Gastrocnemius medialis (tissue), 4 donors: ENCODE measurements around the gene NDUFA13. TPM values are rescaled to one million over a fixed set of nuclear protein-coding genes. Genes with fewer than 3 reads are reported as not detected.

ENCODE experiments used
- ATAC-seq, 2 donors: fragments of 150-250 bp; one replicate each; pipeline ENCODE4 v1.9.1; 2016
- DNase-seq, 2 donors: peaks; one replicate each; pipeline ENCODE4 v3.0.0-alpha.2; 2019
- H3K27ac ChIP-seq, 4 donors: fragments of 200-600 bp; sonication (generic); 1 replicate in 1 of 4; 2 replicates in 3 of 4; pipeline ENCODE4 v1.5.1; 2016 to 2018; ENCODE audit warnings: mild to moderate bottlenecking in 2 of 4, moderate library complexity in 1 of 4
- H3K27me3 ChIP-seq, 3 donors: fragments of 200-600 bp; sonication (generic) in 2 of 3; 1 replicate in 1 of 3; 2 replicates in 2 of 3; pipeline versions ENCODE4 v1.5.1 to v1.6.0; 2016 to 2019; ENCODE audit warnings: mild to moderate bottlenecking in 1 of 3, moderate library complexity in 1 of 3
- H3K36me3 ChIP-seq, 2 donors: fragments of 200-600 bp; sonication (generic) in 1 of 2; one replicate each; pipeline ENCODE4 v1.5.1; 2017 to 2018
- H3K4me1 ChIP-seq, 2 donors: fragments of 200-600 bp; sonication (generic) in 1 of 2; one replicate each; pipeline ENCODE4 v1.5.1; 2016 to 2017; ENCODE audit warnings: mild to moderate bottlenecking in 2 of 2
- H3K4me3 ChIP-seq, 4 donors: fragments of 200-600 bp; sonication (generic) in 3 of 4; 1 replicate in 1 of 4; 2 replicates in 3 of 4; pipeline ENCODE4 v1.5.1; 2016 to 2019; ENCODE audit warnings: mild to moderate bottlenecking in 2 of 4
- H3K9me3 ChIP-seq, 3 donors: fragments of 200-600 bp; sonication (generic) in 2 of 3; 1 replicate in 1 of 3; 2 replicates in 2 of 3; pipeline ENCODE4 v1.5.1; 2016 to 2019
- POLR2A ChIP-seq, 2 donors: fragments of 450-650 bp; IDR thresholded peaks; one replicate each; pipeline ENCODE4 v1.6.1; 2017; ENCODE audit warnings: antibody characterized with exemption in 2 of 2, mild to moderate bottlenecking in 2 of 2, moderate library complexity in 2 of 2
- in situ Hi-C, 4 donors: fragments of 200-750 bp; cut with MboI; loops; one replicate each; pipeline versions ENCODE4 v1.15.0 to v1.8.0; 2017; ENCODE audit warnings: low sequenced_read_pairs in 4 of 4
- intact Hi-C: fragments of 100-400 bp; cut with DNase I; formaldehyde crosslinking; loops from one replicate; pipeline ENCODE4 v1.15.1; 2023; ENCODE audit warnings: low total_unique reads
- total RNA-seq, 4 donors: library from RNA; depleted of rRNA; stranded (reverse); fragments of >200 nt; gene quantifications; one replicate each; pipeline versions ENCODE4 v1.1.0 to v1.2.3, GENCODE V29; 2016
- TF ChIP-seq, protein P1 (sequence below), 5 experiments: fragments of 450-650 bp in 3 of 5; fragments of 200-600 bp in 2 of 5; sonication (generic) in 2 of 5; IDR thresholded peaks in 4 of 5; conservative IDR thresholded peaks in 1 of 5; 1 replicate in 4 of 5; 2 replicates in 1 of 5; pipeline ENCODE4 v1.5.1; 2016 to 2019; ENCODE audit warnings: antibody characterized with exemption in 5 of 5, mild to moderate bottlenecking in 3 of 5, moderate library complexity in 3 of 5

Gene NDUFA13
- total RNA-seq, 4 donors from 2014 or later, result 41.8 to 201 (median 50.5) TPM

DNA sequence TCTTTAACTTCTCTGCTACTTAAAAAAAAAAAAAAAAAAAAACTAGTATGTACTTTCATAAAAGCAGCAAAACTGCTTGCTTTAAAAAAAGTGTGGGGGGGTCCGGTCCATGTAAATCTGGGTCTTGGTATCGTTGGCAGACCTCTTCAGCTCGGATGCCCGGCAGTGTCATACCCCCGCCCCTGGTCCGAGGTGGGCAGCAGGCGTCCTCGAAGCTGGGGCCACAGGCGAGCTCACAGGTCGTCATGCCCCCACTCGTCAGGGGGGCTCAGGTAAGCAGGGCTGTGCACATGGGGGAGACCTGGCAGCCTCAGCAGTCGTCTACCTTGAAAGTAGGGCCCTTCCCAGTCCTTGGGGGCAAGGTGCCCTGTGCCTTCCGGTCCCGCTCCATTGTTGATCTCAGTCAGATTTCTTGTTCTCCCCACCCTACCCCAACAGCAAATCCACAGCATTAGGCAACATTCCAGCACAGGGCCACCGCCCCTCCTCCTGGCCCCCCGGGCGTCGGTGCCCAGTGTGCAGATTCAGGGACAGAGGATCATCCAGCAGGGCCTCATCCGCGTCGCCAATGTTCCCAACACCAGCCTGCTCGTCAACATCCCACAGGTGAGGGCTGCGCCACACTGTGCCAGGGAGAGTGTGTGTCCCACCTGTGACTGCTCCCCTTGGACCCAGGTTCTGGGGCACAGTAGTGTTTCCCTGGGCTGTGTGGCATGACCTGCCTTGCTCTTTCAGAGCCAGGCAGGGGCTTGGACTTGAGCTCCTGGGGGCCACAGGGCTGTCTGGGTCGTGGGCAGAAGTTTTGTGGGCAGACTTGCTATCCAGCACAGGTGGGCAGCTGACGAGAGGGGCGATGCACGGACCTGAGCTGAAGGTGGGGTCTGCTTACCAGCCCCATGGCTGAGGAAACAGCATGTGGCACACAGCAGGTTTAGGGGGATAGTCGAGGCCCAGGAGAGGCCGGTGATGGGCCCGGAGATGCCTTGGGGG lies 20.1 kb upstream of the NDUFA13 start:
- Histone ChIP-seq H3K27me3 (no peaks in the 10 kb centered on the region), H3K4me1 (no peaks in the 10 kb centered on the region), H3K36me3 (peaks cover 0 to 77% of the 10 kb centered on the region in 2 donors), H3K4me3 (no peak overlapping the region), H3K27ac (no peak overlapping the region), H3K9me3 (no peaks in the 10 kb centered on the region)
- no peak for ATAC-seq
- in situ Hi-C loops (no loop called here), intact Hi-C loops (no loop called here)
- TF ChIP-seq, protein P1, sequence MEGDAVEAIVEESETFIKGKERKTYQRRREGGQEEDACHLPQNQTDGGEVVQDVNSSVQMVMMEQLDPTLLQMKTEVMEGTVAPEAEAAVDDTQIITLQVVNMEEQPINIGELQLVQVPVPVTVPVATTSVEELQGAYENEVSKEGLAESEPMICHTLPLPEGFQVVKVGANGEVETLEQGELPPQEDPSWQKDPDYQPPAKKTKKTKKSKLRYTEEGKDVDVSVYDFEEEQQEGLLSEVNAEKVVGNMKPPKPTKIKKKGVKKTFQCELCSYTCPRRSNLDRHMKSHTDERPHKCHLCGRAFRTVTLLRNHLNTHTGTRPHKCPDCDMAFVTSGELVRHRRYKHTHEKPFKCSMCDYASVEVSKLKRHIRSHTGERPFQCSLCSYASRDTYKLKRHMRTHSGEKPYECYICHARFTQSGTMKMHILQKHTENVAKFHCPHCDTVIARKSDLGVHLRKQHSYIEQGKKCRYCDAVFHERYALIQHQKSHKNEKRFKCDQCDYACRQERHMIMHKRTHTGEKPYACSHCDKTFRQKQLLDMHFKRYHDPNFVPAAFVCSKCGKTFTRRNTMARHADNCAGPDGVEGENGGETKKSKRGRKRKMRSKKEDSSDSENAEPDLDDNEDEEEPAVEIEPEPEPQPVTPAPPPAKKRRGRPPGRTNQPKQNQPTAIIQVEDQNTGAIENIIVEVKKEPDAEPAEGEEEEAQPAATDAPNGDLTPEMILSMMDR (IDR thresholded peaks at IDR 0.05 in 4 of 5, conservative IDR thresholded peaks at IDR 0.05 in 1 of 5), result no peak
- TF ChIP-seq POLR2A (IDR thresholded peaks at IDR 0.05), result no peak
- DNase-seq, result no peak

DNA sequence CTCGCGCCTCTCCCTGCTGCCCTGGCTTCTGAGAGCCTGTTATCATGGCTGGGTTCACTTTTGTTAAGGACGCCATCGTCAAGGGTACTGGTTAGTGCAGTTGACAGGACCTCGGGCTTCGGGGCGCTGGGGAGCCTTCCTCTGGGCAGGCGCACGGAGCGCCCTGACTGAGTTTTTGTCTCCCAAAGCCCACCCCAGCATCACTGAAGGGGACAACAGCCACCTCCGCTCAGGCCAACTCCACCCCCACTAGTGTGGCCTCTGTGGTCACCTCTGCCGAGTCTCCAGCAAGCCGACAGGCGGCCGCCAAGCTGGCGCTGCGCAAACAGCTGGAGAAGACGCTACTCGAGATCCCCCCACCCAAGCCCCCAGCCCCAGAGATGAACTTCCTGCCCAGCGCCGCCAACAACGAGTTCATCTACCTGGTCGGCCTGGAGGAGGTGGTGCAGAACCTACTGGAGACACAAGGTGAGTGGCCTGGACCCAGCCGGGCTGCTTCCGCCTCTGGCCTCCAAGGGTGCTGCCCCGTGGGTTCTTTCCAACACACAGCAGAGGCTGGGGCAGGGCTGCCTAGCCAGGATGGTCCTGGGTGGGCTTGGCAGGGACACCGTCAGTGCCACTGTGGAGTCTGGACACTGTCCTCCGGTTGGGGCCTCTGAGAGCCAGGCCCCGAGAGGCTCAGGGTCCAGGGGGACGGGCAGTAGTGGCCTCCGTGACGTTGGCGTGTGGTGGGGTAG lies 17.6 kb upstream of the NDUFA13 start:
- ATAC-seq (no peak), DNase-seq (no peak)
- H3K36me3 ChIP-seq, result peaks cover 0 to 92% of the 10 kb centered on the region in 2 donors
- intact Hi-C loops, result no loop called here
- no peaks in the 10 kb centered on the region for H3K27me3 ChIP-seq
- no peaks in the 10 kb centered on the region for H3K4me1 ChIP-seq
- in situ Hi-C loops, result no loop called here
- no peak overlapping the region for H3K4me3 ChIP-seq
- TF ChIP-seq, protein P1 (IDR thresholded peaks at IDR 0.05 in 4 of 5, conservative IDR thresholded peaks at IDR 0.05 in 1 of 5), result no peak
- no peak for TF ChIP-seq POLR2A (IDR thresholded peaks at IDR 0.05)
- no peak overlapping the region for H3K27ac ChIP-seq
- no peaks in the 10 kb centered on the region for H3K9me3 ChIP-seq

DNA sequence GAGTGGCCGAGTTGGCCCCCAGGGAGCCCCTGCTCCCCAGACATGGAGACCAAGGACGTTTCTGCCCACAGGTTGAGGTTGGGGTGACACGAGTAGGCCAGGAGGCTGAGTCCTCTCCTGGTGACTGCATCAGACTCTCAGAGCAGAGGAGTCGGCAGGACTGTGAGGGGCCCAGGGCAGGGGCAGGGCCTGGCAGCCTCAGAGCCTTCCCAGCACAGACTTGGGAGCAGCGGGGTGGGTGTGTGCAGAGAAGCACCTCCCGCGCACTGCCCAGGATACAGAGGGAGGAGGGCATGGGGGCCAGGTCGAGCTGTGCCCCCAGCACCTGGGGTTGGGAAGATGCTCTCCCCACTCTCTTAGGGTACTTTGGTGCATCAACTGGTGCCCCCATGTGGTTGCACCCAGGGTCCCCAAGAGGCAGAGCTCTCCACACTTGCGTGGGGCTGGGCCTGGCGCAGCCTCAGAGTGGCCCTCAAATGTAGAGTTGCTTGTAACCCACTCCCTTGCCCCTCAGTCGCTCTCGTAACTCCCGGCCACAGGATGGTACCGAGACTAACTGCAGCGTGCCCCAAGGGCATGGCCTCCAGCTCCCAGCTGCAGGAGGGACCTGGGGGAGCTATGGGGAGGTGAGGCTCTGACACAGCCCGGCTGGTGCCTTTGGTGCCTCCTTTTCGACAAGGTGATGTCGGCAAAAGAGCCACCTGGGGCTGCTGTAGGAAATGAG lies 16.6 kb upstream of the NDUFA13 start:
- H3K36me3 ChIP-seq, result peaks cover 0 to 90% of the 10 kb centered on the region in 2 donors
- intact Hi-C loops, result no loop called here
- no peak overlapping the region for H3K4me3 ChIP-seq
- H3K9me3 ChIP-seq, result no peaks in the 10 kb centered on the region
- ATAC-seq (no peak), DNase-seq (no peak)
- in situ Hi-C loops, result no loop called here
- no peaks in the 10 kb centered on the region for H3K4me1 ChIP-seq
- no peaks in the 10 kb centered on the region for H3K27me3 ChIP-seq
- TF ChIP-seq POLR2A (IDR thresholded peaks at IDR 0.05), result no peak
- TF ChIP-seq, protein P1 (IDR thresholded peaks at IDR 0.05 in 4 of 5, conservative IDR thresholded peaks at IDR 0.05 in 1 of 5), result no peak
- no peak overlapping the region for H3K27ac ChIP-seq

DNA sequence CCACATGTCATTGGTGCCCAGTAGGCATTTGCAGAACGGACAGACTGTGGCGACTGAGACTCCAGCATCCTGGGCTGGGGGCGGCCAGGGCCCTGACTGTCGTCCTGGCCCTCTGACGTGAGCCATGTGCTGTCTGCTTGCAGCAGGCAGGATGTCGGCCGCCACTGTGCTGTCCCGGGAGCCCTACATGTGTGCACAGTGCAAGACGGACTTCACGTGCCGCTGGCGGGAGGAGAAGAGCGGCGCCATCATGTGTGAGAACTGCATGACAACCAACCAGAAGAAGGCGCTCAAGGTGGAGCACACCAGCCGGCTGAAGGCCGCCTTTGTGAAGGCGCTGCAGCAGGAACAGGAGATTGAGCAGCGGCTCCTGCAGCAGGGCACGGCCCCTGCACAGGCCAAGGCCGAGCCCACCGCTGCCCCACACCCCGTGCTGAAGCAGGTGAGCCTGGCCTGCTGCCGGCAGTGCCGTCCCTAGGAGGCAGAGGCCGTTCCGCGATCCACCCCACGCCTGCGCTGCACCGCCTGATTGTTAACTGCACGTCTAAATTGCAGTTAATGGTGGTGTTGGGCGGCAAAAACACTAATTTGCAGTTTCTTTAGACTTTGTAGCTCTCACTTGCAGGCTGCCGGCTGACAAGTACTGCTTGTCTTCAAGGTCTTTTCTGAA lies 14.9 kb upstream of the NDUFA13 start:
- Histone ChIP-seq H3K4me3 (no peak overlapping the region), H3K4me1 (no peaks in the 10 kb centered on the region), H3K27me3 (no peaks in the 10 kb centered on the region), H3K9me3 (no peaks in the 10 kb centered on the region), H3K36me3 (peaks cover 0 to 95% of the 10 kb centered on the region in 2 donors), H3K27ac (no peak overlapping the region)
- in situ Hi-C loops (no loop called here), intact Hi-C loops (no loop called here)
- no peak for ATAC-seq
- TF ChIP-seq, protein P1 (IDR thresholded peaks at IDR 0.05 in 4 of 5, conservative IDR thresholded peaks at IDR 0.05 in 1 of 5), result no peak
- no peak for TF ChIP-seq POLR2A (IDR thresholded peaks at IDR 0.05)
- DNase-seq, result no peak
